ACC112 (cell line): ENCODE data around the gene CCR8.
"Not testable (repeated sequence)": the region's sequence is repeated elsewhere in the genome, so short reads cannot be mapped to it uniquely, and the experiment has no call there.

Experiments used
- H2AFZ ChIP-seq: fragments of 200-600 bp; sonication (generic); one replicate; pipeline ENCODE4 v1.6.0; 2017; ENCODE audit warnings: antibody characterized with exemption, low read length; ENCODE audit not compliant: unreplicated experiment
- H3K27ac ChIP-seq: fragments of 200-600 bp; sonication (generic); 2 replicates; pipeline ENCODE4 v1.5.1; 2014; ENCODE audit warnings: low read depth, mild to moderate bottlenecking, antibody characterized with exemption, low read length, moderate library complexity
- H3K27me3 ChIP-seq: fragments of 200-600 bp; sonication (generic); 2 replicates; pipeline ENCODE4 v1.6.1; 2014; ENCODE audit warnings: mild to moderate bottlenecking, antibody characterized with exemption, low read length, moderate library complexity, mixed read lengths; ENCODE audit not compliant: insufficient read depth
- H3K36me3 ChIP-seq: fragments of 200-600 bp; sonication (generic); 2 replicates; pipeline ENCODE4 v1.6.1; 2016; ENCODE audit warnings: mild to moderate bottlenecking, antibody characterized with exemption, low read length, moderate library complexity, mixed read lengths; ENCODE audit not compliant: insufficient read depth
- H3K4me1 ChIP-seq: fragments of 200-600 bp; sonication (generic); one replicate; pipeline ENCODE4 v1.6.1; 2016; ENCODE audit warnings: low read length, mixed read lengths; ENCODE audit not compliant: insufficient read depth, unreplicated experiment, control insufficient read depth
- H3K4me3 ChIP-seq: fragments of 200-600 bp; sonication (generic); 2 replicates; pipeline ENCODE4 v1.5.1; 2014; ENCODE audit warnings: mild to moderate bottlenecking, low read depth, low read length
- H3K79me2 ChIP-seq: fragments of 200-600 bp; sonication (generic); one replicate; pipeline ENCODE4 v1.6.0; 2016; ENCODE audit warnings: low read length; ENCODE audit not compliant: control insufficient read depth, unreplicated experiment, insufficient read depth

The CCR8 gene

DNA sequence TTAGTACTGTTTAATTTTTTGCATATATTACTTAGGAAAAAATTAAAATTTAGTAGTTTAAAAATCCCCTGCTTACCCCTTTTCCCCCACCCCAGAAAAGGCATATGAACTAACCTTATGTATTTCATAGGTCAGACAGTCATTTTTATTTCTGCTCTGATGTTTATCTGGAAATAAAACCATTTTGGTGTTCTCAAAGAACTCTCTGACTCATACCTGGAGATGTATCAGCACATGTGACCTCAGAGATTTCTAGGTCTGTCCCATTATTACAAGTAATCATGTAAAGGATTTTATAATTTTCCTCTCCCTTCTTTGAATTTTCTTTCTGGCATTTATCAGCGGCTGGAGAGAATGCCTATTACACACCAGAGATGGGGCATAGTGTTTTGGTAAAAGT lies 14.1 kb upstream of the CCR8 start:
- no peaks in the 10 kb centered on the region for H3K4me1 ChIP-seq
- no peak overlapping the region for H3K4me3 ChIP-seq
- H3K27me3 ChIP-seq: peaks cover 8% of the 10 kb centered on the region
- no peak overlapping the region for H2AFZ ChIP-seq
- H3K36me3 ChIP-seq: no peaks in the 10 kb centered on the region
- no peak overlapping the region for H3K27ac ChIP-seq
- no peaks in the 10 kb centered on the region for H3K79me2 ChIP-seq

DNA sequence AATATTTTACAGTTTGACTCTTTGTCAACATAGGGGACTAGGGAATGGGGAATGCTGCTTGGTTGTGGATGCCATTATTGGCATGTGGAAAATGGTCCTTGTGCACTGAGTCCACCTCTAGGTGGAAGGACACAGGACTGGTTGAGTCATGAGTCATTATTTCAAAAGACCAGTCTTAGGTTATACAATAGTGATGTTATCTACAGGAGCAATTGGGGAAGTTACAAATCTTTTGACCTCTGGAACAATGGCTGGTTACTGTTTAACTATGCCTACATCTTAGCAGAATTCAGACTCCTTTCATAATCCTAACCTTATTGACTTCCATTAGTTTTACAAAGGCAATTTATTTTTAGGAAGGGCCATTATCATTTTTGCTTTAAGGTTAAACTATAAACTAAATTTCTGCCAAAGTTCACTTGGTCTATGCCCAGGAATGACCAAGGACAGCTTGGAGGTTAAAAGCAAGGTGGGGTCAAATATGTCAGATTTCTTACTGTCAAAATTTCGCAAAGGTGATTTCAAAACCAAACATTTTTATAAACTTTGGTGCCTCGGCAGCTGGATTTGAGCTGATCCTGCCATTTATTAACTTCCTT lies 11.8 kb upstream of the CCR8 start:
- Histone ChIP-seq H2AFZ (no peak overlapping the region), H3K79me2 (no peaks in the 10 kb centered on the region)

DNA sequence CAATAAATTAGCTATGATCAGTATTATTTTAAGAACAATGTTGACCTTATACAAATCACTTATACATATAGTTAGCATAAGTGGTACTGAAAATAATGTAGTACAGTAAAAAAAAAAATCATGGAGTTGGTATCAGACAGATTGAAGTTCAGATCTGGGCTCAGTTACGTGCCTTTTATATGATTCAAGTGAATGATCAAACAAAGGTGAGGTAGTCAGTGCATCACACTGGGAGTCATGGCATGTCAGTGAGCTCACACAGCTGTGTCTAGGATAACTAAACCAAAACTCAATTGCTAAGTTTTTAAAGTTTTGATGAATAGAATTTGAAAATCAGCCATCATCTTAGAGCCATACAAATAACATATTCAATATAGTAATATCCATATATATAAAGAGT lies 11.2 kb upstream of the CCR8 start:
- H3K4me3 ChIP-seq: no peak overlapping the region

More for the DNA sequence above, 11.8 kb upstream of the CCR8 start:
- Histone ChIP-seq H3K27me3 (peaks cover 8% of the 10 kb centered on the region), H3K27ac (no peak overlapping the region), H3K4me1 (no peaks in the 10 kb centered on the region), H3K4me3 (no peak overlapping the region), H3K36me3 (no peaks in the 10 kb centered on the region)

DNA sequence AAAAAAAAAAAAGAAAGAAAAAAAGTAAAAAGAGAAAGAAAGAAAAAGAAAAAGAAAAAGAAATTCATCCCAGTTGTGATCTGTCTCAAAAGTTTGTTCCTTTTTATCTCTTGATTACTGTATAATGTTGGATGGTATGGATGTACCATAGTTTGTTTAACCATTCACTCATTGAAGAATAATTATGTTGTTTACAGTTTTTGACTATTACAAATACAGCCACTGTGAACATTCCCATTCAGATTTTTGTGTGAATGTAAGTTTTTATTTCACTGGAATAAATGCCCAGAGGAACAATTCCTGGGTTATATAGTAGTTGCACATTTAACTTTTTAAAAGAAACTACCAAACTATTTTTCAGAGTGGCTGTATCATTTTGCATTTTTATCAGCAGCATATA lies 10.3 kb upstream of the CCR8 start:
- H3K79me2 ChIP-seq: no peaks in the 10 kb centered on the region
- no peak overlapping the region for H2AFZ ChIP-seq
- H3K4me1 ChIP-seq: no peaks in the 10 kb centered on the region
- H3K4me3 ChIP-seq: no peak overlapping the region
- peaks cover 10% of the 10 kb centered on the region for H3K27me3 ChIP-seq
- H3K27ac ChIP-seq: no peak overlapping the region
- H3K36me3 ChIP-seq: no peaks in the 10 kb centered on the region

More for the DNA sequence above, 11.2 kb upstream of the CCR8 start:
- Histone ChIP-seq H3K4me1 (no peaks in the 10 kb centered on the region), H3K27me3 (peaks cover 8% of the 10 kb centered on the region), H3K36me3 (no peaks in the 10 kb centered on the region), H2AFZ (no peak overlapping the region), H3K27ac (no peak overlapping the region), H3K79me2 (no peaks in the 10 kb centered on the region)

GRCh38 chr3:39321574-39321983 lies 7.9 kb upstream of the CCR8 start:
- peaks cover 23% of the 10 kb centered on the region for H3K27me3 ChIP-seq
- H2AFZ ChIP-seq, H3K36me3 ChIP-seq, H3K27ac ChIP-seq, H3K4me1 ChIP-seq, H3K4me3 ChIP-seq, H3K79me2 ChIP-seq: not testable (repeated sequence)

DNA sequence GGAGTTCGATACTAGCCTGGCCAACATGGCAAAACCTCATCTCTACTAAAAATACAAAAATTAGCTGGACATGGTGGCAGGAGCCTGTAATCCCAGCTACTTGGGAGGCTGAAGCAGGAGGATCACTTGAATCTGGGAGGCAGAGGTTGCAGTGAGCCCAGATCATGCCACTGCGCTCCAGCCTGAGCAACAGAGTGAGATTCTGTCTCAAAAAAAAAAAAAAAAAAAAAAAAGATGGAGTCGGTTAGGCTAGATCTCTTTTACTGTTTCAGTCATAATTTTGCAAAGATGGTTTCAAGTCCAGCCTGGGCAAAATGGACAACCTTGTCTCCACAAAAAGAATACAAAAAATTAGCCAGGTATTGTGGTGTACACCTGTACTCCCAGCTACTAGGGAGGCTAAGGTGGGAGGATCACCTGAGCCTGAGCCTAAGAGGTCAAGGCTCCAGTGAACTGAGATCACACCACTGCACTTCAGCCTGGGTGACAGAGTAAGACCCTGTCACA lies 7.2 kb upstream of the CCR8 start:
- not testable (repeated sequence) for H3K27ac ChIP-seq, H3K79me2 ChIP-seq, H3K4me3 ChIP-seq, H3K36me3 ChIP-seq, H3K4me1 ChIP-seq, H2AFZ ChIP-seq
- peaks cover 30% of the 10 kb centered on the region for H3K27me3 ChIP-seq

DNA sequence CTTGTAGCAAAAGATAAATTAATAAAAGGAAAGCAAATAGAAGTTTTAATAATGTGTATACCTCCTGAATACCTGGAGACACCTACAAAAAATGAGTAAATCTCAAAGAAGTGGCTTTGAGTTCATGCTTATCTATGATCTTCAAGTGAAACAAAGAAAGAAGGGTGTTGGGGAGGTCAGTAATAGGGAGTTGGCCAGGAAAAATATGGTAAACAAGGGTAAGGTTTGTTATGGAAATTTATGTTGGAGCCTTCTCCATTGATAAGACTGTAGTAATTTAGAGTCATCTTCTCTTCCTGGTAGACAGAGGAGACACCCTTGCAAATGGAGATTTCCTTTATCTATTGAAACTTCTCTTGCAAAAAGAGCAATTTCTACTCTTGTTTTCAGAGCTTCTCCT lies 6.6 kb upstream of the CCR8 start:
- Histone ChIP-seq H3K4me3 (no peak overlapping the region), H2AFZ (no peak overlapping the region), H3K36me3 (no peaks in the 10 kb centered on the region), H3K79me2 (no peaks in the 10 kb centered on the region), H3K4me1 (no peaks in the 10 kb centered on the region), H3K27me3 (peaks cover 34% of the 10 kb centered on the region), H3K27ac (no peak overlapping the region)

DNA sequence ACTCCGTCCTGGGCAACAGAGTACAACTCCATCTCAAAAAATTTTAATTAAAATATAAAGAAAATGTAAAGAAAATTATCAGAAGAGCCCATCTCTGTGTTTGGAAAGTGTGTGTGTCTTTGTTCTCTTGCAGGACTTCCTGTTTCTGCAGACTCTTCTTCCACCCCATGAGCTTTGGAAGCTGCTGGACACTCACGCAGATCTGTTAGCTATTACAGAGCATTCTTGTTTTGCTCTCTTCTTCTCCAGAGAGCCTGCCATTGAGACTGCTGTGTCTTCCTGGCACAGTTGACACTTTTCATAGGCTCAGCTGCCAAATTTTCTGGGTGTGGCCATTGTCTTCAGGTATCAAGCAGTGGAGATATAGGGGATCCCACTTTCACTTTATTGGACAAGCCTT lies 6.0 kb upstream of the CCR8 start:
- H3K36me3 ChIP-seq: no peaks in the 10 kb centered on the region
- H2AFZ ChIP-seq: no peak overlapping the region
- H3K4me3 ChIP-seq: no peak overlapping the region
- H3K27me3 ChIP-seq: peaks cover 34% of the 10 kb centered on the region
- H3K79me2 ChIP-seq: no peaks in the 10 kb centered on the region
- no peaks in the 10 kb centered on the region for H3K4me1 ChIP-seq
- H3K27ac ChIP-seq: no peak overlapping the region

- Histone ChIP-seq H3K79me2 (no peaks in the 10 kb centered on the region), H3K27me3 (peaks cover 38% of the 10 kb centered on the region), H3K4me1 (no peaks in the 10 kb centered on the region), H2AFZ (no peak overlapping the region), H3K36me3 (no peaks in the 10 kb centered on the region), H3K27ac (no peak overlapping the region), H3K4me3 (no peak overlapping the region)
Observed at GRCh38 chr3:39325236-39325635, 4.3 kb upstream of the CCR8 start.

DNA sequence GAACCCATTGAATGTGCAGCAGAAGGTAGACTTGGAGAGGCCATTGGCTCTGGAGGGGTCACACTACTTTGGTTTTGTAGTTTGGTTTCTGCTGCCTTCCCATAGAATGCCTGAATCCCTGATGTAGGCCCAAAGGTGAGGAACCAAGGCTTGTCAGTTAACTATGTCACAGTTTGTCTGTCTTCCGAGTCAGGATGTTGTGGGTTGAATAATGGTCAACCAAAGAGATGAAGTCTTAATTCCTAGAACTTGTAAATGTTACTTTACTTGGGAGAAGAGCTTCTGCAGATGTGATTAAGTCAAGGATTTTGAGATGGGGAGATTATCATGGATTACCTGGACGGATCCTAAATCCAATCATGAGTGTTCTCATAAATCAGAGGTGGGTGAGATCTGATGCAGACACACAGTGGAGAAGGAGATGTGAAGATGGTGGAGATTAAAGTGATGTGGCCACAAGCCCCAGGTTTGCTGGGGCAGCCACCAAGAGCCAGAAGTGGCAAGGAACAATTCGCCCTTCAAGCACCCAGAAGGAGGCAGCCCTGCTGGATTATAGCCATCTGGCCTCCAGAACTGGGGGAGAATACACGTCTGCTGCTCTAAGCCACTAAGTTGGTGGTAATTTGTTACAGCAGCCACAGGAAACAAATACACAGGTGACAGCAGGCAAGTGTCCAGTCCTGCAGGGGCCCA lies 2.3 kb upstream of the CCR8 start:
- H3K4me1 ChIP-seq: no peaks in the 10 kb centered on the region
- H3K79me2 ChIP-seq: no peaks in the 10 kb centered on the region
- H2AFZ ChIP-seq: no peak overlapping the region
- no peak overlapping the region for H3K27ac ChIP-seq
- H3K4me3 ChIP-seq: no peak overlapping the region
- peaks cover 45% of the 10 kb centered on the region for H3K27me3 ChIP-seq
- no peaks in the 10 kb centered on the region for H3K36me3 ChIP-seq

GRCh38 chr3:39327746-39328349 lies 1.7 kb upstream of the CCR8 start:
- no peaks in the 10 kb centered on the region for H3K79me2 ChIP-seq
- H2AFZ ChIP-seq: no peak overlapping the region
- no peak overlapping the region for H3K27ac ChIP-seq
- no peaks in the 10 kb centered on the region for H3K36me3 ChIP-seq
- no peak overlapping the region for H3K4me3 ChIP-seq
- peaks cover 50% of the 10 kb centered on the region for H3K27me3 ChIP-seq
- no peaks in the 10 kb centered on the region for H3K4me1 ChIP-seq
